Common myeloid progenitor, CD34-positive (primary cell): ENCODE measurements around the gene CACNA2D1.

Experiments used
- CTCF ChIA-PET: fragments of 350-600 bp; sonication (Branson Sonifier 250); formaldehyde crosslinking; loops from one replicate; lab custom pipeline; 2021; ENCODE audit warnings: antibody characterized with exemption; lab: Charles Lee
- POLR2A ChIA-PET: fragments of 350-600 bp; sonication (Branson Sonifier 250); formaldehyde crosslinking; loops from one replicate; lab custom pipeline; 2021; ENCODE audit warnings: antibody characterized with exemption; lab: Charles Lee
- DNase-seq, 3 donors: peaks; one replicate each; pipeline versions ENCODE4 v3.0.0 to v3.0.0-alpha.2; 2013
- H3K27ac ChIP-seq, 2 experiments: 1 replicate in 1 of 2; 2 replicates in 1 of 2; pipeline ENCODE4 v1.7.0; 2013; ENCODE audit warnings: inconsistent platforms in 2 of 2, low read length in 2 of 2, mild to moderate bottlenecking in 2 of 2, low read depth in 1 of 2, moderate library complexity in 1 of 2; ENCODE audit not compliant: severe bottlenecking in 2 of 2, insufficient read depth in 1 of 2, poor library complexity in 1 of 2
- H3K27me3 ChIP-seq, 5 experiments: replicated peaks in 2 of 5; 1 replicate in 3 of 5; 2 replicates in 2 of 5; pipeline versions ENCODE4 v1.6.1 to v1.7.0; 2013; ENCODE audit warnings: low read length in 4 of 5, mild to moderate bottlenecking in 2 of 5, moderate library complexity in 2 of 5, inconsistent platforms in 1 of 5; ENCODE audit not compliant: insufficient read depth in 5 of 5, control insufficient read depth in 4 of 5
- H3K36me3 ChIP-seq, 4 experiments: 1 replicate in 2 of 4; 2 replicates in 2 of 4; pipeline versions ENCODE4 v1.6.1 to v1.7.0; 2013; ENCODE audit warnings: low read length in 3 of 4, control low read depth in 1 of 4, mild to moderate bottlenecking in 1 of 4; ENCODE audit not compliant: control insufficient read depth in 4 of 4, insufficient read depth in 4 of 4
- H3K4me1 ChIP-seq, 4 experiments: 1 replicate in 3 of 4; 2 replicates in 1 of 4; pipeline versions ENCODE4 v1.6.1 to v1.7.1; 2013; ENCODE audit warnings: low read length in 3 of 4, mild to moderate bottlenecking in 3 of 4, control low read depth in 1 of 4, inconsistent platforms in 1 of 4, moderate library complexity in 1 of 4; ENCODE audit not compliant: control insufficient read depth in 4 of 4, insufficient read depth in 4 of 4; ENCODE audit errors: control extremely low read depth in 1 of 4
- H3K4me3 ChIP-seq, 7 experiments: 1 replicate in 4 of 7; 2 replicates in 3 of 7; pipeline versions ENCODE4 v1.5.1 to v1.7.0; 2013; ENCODE audit warnings: mild to moderate bottlenecking in 7 of 7, low read length in 6 of 7, moderate library complexity in 6 of 7, inconsistent platforms in 2 of 7, low read depth in 2 of 7, control low read depth in 1 of 7; ENCODE audit not compliant: insufficient read depth in 4 of 7, control insufficient read depth in 1 of 7; ENCODE audit errors: extremely low read depth in 1 of 7
- H3K9me3 ChIP-seq, 5 experiments: 1 replicate in 4 of 5; 2 replicates in 1 of 5; pipeline versions ENCODE4 v1.6.1 to v1.7.1; 2013; ENCODE audit warnings: low read length in 4 of 5, mild to moderate bottlenecking in 2 of 5, inconsistent platforms in 1 of 5, low read depth in 1 of 5, moderate library complexity in 1 of 5; ENCODE audit not compliant: control insufficient read depth in 4 of 5, insufficient read depth in 2 of 5; ENCODE audit errors: control extremely low read depth in 1 of 5
- WGBS: methylation state at CpG from one replicate; pipeline ENCODE4 v1.1.5; 2013; ENCODE audit not compliant: insufficient coverage; 5-methylcytosine and 5-hydroxymethylcytosine counted together

CACNA2D1 gene

DNA sequence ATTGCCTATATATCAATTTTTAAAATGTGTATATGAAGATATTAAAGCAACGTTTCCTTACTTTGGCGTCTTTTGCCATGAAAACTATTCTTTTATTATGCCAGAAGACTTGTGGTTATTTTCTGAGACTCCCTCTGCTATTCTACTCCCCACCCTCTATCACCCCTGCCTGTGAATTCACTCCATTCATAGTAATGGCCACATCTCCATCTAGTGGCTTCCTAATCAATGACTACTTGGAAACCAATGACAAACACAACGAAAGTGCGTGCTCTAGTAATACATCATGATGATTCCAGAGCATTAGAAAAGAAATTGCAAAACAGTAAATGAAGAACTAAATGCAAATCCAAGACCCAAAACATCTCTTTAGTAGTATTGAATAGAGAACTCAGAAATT, 487.1 kb downstream of the CACNA2D1 start:
- ChIA-PET CTCF (interaction anchor here (1.0 to 7.2 kb wide), 8 partner anchors 9 to 461 kb away, joined by 3 to 85 read pairs (median 4); no protein-coding TSS in a partner anchor), POLR2A (no interaction called here)
- no peaks in the 10 kb centered on the region for H3K4me1 ChIP-seq
- no CpG with 5 or more reads among the region's 4 CpGs for WGBS
- DNase-seq, result peak; percentile 59 to 84 (median 80)
- H3K4me3 ChIP-seq, result no peak overlapping the region
- H3K36me3 ChIP-seq, result no peaks in the 10 kb centered on the region
- H3K27ac ChIP-seq, result no peak overlapping the region
- no peaks in the 10 kb centered on the region for H3K27me3 ChIP-seq
- no peaks in the 10 kb centered on the region for H3K9me3 ChIP-seq

DNA sequence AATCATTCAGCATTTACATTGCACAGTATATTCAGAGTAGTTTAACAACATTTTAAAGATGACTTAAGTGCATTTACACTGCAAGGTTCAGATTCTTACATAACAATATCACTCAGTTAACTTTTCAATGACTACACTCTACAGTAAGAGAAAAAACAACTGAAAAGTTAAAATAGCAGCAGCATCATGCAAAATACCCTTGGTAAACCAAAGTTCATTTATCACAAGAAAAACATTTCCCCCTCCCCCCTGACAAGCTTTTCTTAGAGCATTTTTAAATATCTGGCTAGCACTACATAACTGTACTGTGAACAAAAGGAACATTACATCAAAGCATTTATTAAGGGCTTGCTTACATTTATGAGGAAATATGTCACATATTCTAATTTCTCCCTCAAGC, 494.3 kb downstream of the CACNA2D1 start:
- no peaks in the 10 kb centered on the region for H3K36me3 ChIP-seq
- no peaks in the 10 kb centered on the region for H3K4me1 ChIP-seq
- H3K27me3 ChIP-seq, result no peaks in the 10 kb centered on the region
- no peak for DNase-seq
- H3K4me3 ChIP-seq, result no peak overlapping the region
- no peak overlapping the region for H3K27ac ChIP-seq
- H3K9me3 ChIP-seq, result no peaks in the 10 kb centered on the region
- ChIA-PET CTCF (no interaction called here), POLR2A (no interaction called here)

GRCh38 chr7:81944058-81944457, 499.5 kb downstream of the CACNA2D1 start:
- DNase-seq, result no peak
- H3K36me3 ChIP-seq, result no peaks in the 10 kb centered on the region
- no peak overlapping the region for H3K4me3 ChIP-seq
- H3K9me3 ChIP-seq, result no peaks in the 10 kb centered on the region
- no peak overlapping the region for H3K27ac ChIP-seq
- H3K4me1 ChIP-seq, result no peaks in the 10 kb centered on the region
- ChIA-PET POLR2A (no interaction called here), CTCF (no interaction called here)
- H3K27me3 ChIP-seq, result no peaks in the 10 kb centered on the region
- 100% methylated on average over 2 of the region's 2 CpGs for WGBS

- no peak for DNase-seq
- ChIA-PET POLR2A (interaction anchor here (0.6 kb wide), 1 partner anchor 236 kb away, joined by 7 read pairs; no protein-coding TSS in a partner anchor), CTCF (no interaction called here)
- no peaks in the 10 kb centered on the region for H3K9me3 ChIP-seq
- no peak overlapping the region for H3K27ac ChIP-seq
- H3K4me1 ChIP-seq, result no peaks in the 10 kb centered on the region
- no peak overlapping the region for H3K4me3 ChIP-seq
- H3K27me3 ChIP-seq, result no peaks in the 10 kb centered on the region
- no peaks in the 10 kb centered on the region for H3K36me3 ChIP-seq
Measured at GRCh38 chr7:81937091-81937490, 506.5 kb downstream of the CACNA2D1 start.

GRCh38 chr7:81934596-81935301, 508.8 kb downstream of the CACNA2D1 start:
- CTCF ChIA-PET, result no interaction called here
- 100% methylated on average over 2 of the region's 6 CpGs for WGBS

DNA sequence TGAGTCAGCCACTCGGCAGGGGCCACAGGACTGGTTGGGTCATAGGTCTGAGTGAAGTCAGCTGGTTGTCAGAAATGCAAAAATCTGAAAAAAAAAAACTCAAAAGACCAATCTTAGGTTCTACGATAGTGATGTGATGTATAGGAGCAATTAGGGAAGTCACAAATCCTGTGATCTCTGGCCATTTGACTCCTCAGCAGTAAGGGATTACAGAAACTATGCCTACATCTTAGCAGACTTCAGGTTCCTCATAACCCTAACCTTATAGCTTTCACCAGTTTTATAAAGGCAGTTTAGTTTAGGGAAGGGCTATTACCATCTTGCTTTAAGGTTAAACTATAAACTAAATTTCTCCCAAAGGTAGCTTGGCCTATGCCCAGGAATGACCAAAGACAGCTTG, 510.6 kb downstream of the CACNA2D1 start:
- ChIA-PET CTCF (no interaction called here), POLR2A (no interaction called here)
- Histone ChIP-seq H3K27ac (no peak overlapping the region), H3K27me3 (no peaks in the 10 kb centered on the region), H3K4me1 (no peaks in the 10 kb centered on the region), H3K36me3 (no peaks in the 10 kb centered on the region), H3K4me3 (no peak overlapping the region), H3K9me3 (no peaks in the 10 kb centered on the region)
- WGBS, result 100% methylated on average over 1 of the region's 2 CpGs
- DNase-seq, result no peak

More at GRCh38 chr7:81934596-81935301, 508.8 kb downstream of the CACNA2D1 start:
- DNase-seq, result no peak
- Histone ChIP-seq H3K27me3 (no peaks in the 10 kb centered on the region), H3K27ac (no peak overlapping the region), H3K36me3 (no peaks in the 10 kb centered on the region), H3K4me3 (no peak overlapping the region), H3K9me3 (no peaks in the 10 kb centered on the region), H3K4me1 (no peaks in the 10 kb centered on the region)
- POLR2A ChIA-PET, result no interaction called here

DNA sequence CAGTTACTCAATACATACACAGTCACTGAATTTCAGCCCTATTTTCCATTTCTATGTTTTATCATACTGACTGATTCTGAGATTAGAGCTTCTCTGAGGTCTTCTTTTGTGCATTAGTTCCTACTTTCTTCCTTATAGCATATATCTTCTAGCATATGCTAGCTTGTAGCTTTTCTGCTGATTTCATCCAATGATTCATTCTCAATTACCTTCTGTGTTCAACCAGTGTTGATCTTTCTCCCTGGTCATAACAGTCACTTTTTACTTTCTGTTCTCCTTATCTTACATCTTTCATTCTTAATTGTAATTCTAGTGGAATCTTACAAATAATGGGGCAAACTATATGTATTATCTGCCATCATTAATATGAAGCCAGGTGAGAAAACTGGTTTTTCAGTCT, 514.2 kb downstream of the CACNA2D1 start:
- CTCF ChIA-PET, result no interaction called here
- no peaks in the 10 kb centered on the region for H3K36me3 ChIP-seq
- peak in 1 of 3 donors; percentile 2 for DNase-seq
- POLR2A ChIA-PET, result no interaction called here
- no peak overlapping the region for H3K4me3 ChIP-seq
- H3K9me3 ChIP-seq, result no peaks in the 10 kb centered on the region
- H3K27ac ChIP-seq, result no peak overlapping the region
- H3K4me1 ChIP-seq, result no peaks in the 10 kb centered on the region
- no peaks in the 10 kb centered on the region for H3K27me3 ChIP-seq
